OCI-M2 (cell line): ENCODE measurements around the gene TMC3.
"Not testable (repeated sequence)": the region's sequence is repeated elsewhere in the genome, so short reads cannot be mapped to it uniquely, and the experiment has no call there.

Experiments used
- DNase-seq: peaks from one replicate; lab custom pipeline; 2025; ENCODE audit not compliant: unreplicated experiment; lab: John Stamatoyannopoulos, UW

Gene TMC3

DNA sequence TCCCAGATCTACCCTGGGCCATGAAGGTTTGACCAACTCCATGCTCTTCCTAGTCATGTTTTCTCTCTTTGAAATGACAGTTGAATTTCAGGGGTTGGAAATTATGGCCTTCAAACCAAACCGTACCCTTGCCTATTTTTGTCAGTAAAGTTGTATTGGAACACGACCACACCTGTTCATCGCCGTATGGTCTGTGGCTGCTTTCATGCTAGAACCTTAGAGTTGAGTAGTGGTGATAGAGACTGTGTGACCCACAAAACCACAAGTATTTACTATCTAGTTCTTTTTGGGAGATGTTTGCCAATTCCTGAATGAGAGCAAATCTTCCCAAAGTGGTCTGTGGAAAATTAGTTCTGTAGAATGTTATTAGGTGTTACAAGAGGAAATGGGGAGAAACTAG is 26.1 kb downstream of the TMC3 start:
- DNase-seq, result no peak

DNA sequence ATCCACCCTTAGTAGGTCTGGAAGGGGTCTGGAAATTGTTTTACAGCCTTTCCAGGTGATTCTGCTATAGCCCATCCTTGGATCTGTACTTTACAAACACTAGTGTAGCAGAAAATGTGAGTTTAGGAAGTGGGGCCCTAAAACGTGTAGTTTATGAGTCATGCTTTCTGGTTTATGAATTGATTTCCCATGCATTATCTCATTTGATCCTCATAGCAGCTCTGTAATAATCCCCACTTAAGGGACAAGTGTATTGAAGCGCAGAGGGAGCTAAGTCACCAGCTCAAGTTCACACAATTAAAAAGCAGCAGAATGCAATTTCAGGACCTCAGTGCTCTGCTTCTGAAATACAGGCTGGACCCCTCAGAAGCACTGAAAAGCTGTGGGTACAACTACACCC is 27.4 kb downstream of the TMC3 start:
- no peak for DNase-seq

DNA sequence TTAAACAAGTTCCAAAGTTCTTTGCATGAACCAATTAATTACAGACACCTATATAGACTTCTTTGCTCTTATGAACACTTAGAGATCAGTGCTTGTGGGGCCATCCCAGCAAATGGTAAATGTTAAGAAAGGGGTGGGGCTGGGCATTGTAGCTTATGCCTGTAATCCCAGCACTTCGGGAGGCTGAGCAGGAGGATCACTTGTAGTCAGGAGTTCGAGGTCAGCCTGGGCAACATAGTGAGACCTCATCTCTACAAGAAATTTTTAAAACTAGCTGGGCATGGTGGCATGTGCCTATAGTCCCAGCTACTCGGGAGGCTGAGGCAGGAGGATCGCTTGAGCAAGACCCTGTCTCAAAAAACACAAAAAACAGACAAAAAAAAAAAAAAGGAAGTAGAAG is 30.6 kb downstream of the TMC3 start:
- no peak for DNase-seq

DNA sequence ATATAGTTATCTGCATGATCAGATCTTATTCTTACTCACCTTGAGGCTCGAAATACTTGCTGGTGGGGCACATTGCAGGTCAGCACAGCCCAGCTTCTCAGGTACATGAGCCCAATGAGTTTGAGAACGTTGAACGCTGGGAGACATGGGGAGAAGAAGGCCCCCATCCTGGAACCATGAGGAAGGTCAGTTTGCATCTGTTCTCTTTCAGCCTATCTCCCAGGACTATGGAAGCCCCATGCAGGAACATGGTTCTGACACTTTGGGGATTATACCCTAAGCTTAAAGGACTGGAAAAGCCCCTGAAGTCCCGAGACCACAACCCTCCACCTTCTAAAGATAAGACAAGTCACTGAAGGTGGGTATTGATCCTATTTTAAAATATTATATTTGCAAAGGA is 32.7 kb downstream of the TMC3 start:
- no peak for DNase-seq

DNA sequence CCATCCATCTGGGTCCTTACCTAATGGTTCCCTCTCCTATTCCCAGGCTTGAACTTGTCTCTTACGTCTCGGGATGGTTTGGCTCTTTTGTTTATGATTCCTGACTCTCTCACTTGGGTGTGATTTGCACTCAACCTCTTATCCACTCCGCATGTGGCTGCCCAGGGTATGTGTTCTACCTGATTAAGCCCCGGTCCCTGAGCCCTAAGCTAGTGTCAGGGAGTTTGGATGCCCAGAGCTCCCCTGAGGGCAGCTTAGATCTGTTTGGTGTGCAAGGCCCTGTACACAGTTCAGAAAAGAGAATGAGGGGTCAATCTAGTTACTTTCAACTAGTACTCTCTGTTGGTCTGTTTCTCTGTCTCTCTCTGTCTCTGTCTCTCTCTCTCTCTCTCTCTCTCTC is 34.2 kb downstream of the TMC3 start:
- DNase-seq, result no peak

DNA sequence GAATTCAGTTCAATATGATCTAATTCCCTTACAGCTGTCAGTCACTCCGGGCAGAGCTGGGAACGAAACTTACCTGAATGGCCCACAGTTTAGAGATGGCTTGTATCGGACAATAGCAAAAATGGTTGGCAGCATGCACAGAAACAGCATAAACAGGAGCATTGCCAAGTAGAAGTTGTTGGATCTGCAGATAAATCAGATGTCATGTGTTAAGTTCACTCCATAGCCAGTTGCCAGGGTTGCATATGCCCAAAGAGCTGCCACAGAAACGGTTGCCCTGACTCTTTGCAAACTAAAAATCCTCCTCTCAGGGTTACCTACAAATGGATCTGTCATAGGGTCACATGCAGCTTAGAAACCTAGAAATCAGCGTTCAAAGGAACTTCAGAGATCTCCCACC is 34.7 kb downstream of the TMC3 start:
- DNase-seq, result no peak

DNA sequence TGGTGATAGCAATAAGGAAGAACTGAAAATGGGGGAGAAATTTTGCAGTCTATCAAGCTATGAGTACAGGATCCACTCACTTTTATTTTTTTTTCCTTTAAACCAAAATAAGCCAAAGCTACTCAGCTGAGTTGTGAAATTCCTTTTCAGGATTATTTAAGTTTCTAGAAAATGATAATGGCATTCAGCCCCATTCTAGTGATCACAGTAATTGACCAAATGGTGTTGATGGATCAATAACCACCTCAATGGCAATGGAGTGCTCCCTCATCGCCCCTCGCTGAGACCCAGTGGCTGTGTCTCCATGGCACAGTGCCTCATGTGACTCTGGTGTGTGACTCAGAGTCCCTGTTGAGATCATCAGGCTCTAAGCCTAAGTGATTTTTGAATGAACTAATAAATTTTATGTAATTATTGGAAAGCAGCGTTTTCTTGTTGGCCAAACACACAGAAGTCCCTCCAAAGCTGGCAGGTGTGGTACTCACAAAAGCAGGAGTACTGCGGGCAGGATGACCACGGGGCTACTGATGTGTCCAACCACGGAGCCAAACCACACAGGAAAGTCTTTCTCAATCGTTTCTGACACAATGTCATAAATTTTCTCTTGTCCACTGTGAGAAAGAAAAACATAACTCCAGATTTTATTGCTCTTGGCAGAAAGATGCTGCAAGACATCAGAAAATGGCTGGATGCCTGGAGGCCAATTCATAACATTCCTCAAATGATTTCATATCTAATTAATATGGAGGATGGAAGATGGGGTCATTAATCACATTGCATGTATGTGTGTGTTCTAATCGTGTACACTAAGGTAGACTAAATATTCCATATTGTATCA is 35.6 kb downstream of the TMC3 start:
- no peak for DNase-seq

DNA sequence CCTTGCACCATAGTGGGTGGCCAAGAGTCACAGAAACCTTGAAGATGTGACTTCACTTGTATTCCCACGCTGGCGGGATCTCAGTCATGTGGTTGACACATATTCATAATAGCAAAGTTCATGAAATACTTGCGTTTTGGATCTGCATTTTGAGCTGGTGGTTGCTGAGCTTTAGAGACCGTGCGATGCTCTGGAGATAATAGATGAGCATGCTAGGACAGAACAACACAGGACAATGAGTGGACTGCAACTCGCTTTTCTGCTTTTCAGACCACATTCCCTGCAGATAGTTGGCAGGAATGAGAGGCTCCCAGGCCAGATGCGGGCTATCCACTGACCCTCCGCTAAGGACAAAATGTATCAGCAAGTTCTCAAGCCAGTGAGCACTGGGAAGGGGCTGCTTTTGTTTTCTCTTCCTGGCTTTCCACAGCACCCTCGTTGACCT is 36.3 kb downstream of the TMC3 start:
- no peak for DNase-seq

DNA sequence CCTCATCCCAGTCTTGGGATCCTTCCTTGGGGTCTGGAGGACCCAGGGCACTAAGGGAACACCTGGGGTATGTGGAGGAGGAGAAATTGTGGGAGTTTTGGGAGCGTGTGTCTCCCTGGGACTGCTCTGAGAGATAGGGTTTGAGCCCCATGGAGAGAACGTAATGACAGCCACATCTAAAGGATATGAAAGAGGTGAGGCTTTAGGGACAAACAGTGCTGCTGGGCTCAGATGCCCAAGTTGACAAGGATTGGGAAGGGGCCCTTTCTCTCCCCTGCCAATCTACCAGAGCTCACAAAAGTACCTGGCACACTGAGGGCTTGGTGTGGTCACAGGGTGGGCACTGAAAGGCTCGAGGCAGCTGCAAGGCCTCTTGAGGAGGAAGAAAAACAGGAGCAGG is 36.8 kb downstream of the TMC3 start:
- no peak for DNase-seq

DNA sequence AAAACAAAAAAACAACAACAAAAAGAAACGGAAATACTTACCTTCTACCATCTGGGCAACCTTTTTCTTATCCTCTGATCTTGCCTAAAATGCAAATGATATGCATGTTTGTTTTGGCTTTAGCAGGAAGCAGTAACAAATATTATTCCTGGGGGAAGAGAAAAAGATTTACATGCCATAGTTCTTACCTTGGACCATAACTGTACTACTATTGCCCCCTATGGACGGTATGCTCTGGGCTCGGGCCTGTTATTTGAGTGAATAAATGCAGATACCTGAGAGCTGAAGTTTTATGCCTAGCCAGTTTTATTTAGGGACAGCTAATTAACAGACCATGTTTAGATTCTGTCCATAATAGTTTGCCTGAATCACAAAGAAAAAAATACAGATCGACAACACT is 37.4 kb downstream of the TMC3 start:
- no peak for DNase-seq

DNA sequence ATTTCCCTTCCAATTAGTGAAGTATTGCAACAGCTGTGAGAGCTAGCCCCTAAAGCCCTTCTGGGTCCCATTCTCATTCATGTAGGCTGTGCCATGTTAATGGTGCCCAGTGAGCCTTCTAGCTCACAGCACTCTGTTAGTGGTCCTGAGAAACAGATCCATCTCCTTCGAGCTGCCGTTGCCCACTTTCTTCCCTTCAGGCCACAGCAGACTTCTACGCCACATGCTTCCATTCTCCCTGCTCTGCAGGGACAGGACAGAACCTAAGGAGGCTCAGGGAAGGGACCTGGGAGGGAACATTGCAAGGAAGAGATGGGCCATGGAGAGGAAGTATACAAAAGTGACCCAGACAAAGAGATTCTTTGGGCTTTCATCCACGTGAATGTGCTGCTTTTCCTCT is 38.4 kb downstream of the TMC3 start:
- DNase-seq, result no peak

DNA sequence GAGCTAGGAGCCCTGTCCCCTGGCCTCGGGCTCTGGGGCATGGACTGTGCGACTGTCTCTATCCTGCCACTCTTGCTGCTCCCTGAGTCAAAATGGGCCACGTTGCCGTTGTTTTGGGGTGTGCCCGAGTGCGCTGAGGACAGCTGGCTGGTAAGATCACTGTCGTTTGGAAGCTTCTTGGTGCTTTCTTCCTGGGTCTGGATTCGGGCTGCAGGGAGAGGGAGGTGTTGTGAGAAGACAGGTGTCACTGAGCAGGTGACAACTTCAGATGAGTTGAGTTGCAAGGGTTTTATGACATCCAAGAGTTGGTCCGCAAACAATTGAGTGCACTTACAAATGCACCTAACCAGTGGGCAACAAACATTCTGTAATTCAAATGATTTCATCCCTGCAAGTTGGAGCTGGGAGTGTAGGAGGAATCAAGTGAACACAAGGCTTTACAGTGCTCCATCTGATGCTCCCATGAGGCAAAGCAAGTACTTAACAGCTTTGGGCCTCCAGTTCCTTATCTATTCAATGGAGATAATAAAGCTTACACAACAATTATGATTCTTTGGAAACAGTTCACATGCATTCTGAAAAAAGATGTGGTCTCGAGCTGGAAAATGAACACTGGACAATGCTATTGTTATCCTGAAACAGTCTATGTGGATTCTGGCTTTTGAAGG is 39.1 kb downstream of the TMC3 start:
- DNase-seq, result no peak

DNA sequence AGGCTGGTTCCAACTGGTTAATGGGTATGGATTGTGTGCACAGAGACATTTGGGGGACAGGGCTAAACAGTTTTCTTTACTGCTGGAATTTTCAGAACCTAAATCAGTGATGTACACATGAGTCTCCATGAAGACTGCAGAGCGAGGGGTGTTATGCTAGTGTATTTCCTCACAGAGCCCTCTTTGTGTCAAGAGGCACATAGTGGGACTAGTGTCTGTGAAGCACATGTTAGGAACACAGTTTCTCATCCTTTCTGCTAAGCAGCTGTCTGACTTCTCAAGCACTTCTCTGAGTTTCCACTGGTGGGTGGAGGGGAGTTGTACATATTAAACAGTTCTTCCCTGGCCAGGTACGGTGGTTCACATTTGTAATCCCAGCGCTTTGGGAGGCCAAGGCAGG is 40.6 kb downstream of the TMC3 start:
- no peak for DNase-seq

DNA sequence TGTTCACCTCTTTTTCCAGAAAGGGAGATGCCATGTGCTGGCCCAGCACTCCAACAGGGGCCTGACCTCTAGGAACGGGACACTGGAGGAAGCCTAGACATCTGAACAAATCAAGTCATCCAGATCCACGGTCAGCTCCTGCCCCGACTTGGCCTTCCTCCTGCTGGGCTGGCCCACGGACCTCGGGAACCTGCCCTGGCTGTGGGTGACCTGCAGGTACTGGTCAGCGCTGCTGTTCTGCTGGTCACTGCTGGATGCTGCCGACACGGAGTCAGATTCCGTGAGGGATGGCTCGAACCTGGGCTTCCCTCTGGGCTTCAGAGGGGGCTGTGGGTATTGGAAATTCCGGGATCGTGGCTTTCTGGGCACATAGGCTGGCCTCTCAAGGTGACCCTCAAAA is 41.7 kb downstream of the TMC3 start:
- DNase-seq, result no peak

DNA sequence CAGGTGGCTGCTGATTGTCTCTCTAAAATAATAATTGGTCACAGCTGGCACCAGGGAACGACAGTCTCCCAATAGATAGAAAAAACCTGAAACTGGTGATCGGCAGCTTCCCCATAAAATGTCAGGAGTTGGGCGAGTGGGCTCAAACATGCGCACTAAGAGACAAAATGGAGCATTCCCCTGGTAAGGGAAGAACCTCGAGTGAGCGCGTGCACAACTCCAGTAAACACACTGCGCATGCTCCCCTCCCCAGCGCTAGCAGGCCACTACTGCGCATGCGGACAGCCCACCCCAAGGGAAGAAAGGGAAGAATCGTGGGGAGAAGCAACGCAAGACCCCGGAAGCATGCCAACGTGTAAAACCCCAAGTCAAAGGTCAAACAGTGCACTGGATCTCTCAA is 42.4 kb downstream of the TMC3 start:
- no peak for DNase-seq

DNA sequence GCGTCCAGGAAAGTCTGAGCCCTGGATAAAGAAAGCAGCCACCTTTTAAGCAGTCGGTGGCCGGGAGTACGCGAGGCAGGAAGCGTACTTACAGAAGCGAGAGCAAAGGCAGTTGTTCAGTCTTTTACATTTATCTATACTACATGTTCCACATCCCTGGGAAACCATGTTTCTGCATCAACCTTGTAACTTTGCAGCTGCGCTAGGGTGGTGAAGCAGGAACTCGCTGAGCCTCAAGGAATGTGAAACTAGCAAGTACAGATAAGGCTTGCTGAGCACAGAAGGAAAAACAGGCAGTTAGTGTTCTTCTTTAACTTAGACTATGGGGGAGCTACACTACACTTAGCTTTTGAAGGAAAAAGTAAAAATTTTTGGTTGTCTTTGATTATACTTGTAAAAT is 42.9 kb downstream of the TMC3 start:
- not testable (repeated sequence) for DNase-seq

DNA sequence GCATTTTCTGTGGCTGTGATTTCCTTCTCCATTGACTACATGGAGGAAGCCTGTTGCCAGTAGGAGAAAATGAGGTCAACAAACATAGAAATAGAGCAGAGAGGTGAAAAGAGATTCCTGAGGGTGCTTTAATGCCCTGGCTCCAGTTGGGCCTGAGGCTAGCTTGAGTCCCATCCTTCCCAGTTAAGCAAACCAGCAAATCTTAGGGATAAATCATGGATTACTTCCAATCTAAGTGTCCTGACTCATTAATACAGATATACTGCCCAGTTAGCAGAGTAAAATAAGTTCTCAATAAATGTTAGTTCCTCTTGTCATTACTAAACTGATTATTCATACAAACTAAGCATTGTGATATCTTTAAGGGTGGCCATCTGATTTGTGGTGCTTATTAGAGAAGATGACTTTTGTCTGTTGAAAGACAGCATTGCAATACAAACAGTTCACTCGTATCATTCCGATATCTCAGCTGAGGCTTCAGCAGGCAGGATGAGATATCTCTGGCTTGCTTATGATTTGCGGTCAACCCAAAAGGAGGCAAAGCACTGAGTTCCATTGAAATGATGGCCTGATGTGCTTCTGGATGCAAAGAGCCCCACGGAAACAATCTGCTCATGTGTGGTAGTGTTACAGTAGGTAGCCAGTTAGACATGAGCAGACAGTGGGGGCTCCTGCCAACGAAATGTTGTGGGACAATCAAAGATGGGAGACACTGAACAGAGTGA is 43.5 kb downstream of the TMC3 start:
- no peak for DNase-seq

DNA sequence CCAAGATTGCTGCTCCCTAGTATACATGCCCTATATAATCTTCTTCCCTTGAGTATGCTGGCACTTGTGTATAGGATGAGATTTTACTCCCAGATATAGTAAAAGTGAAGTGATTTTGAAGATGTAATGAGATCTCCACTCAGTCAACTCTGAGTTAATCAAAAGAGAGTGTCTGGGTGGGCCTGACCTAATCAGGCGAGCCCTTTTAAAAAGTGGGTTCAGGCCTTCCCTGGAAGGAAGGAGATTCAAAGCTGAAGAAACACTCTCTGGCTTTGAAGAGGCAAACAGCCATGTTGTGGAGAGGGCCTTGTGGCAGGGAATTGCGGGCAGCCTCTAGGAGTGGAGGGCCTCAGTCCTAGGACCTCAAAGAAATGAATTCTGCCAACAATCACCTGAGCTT is 44.6 kb downstream of the TMC3 start:
- no peak for DNase-seq

DNA sequence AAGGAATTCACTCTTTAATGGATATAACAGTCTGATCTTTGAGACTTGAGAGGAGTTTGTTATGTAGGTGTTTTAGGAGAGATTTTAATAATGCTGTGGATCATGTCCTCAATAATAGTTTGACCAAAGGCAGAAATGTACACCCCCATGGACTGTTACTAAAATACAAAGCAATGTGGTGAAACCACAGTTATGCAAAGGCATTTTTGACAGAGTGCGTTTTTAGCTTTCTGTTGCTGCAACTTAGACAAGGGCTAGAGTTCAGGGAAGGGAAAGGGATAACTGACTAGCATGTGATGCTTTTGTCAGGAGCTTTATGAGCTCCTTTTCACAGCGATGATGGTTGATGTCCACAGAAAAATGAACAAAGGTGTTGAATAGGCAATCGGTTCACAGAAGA is 46.5 kb downstream of the TMC3 start:
- DNase-seq, result no peak

DNA sequence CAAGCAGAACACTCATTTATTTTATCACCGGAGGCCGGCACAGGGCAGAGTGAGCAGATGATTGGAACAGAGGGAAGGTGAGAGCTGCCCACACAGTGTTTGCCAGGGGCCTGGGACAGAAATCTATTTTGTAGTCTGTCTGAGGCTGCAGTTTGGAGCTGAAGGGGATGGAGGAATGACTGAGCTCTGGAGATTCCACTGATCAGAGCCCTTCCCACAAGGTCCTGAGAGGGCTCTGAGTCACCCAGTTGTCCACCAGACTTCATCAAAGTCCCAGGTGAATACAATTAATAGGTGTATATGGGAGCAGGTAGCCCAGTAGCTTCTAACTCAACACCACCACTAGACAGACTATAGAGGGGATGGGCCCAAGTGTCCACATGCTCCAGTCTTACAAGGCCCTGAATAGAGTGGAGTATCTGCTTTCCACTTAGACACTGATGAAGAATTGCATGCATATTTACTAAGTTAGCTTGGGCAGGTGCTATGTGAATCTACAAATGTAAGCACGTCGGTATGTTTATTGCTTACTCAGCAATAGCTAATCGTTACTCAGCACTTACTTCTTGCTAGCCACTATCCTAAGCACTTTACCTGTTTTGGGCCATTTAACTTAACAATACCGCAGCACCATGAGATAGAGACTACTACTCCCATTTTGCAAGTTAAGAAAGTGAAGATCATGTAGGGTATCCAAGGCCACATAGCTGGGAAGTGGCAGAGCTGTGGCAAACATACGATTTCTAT is 47.4 kb downstream of the TMC3 start:
- no peak for DNase-seq
